Ovary (tissue), 3 donors: ENCODE measurements around the gene SEC61A2.

Experiments used
- POLR2A ChIP-seq: fragments of 450-650 bp; IDR thresholded peaks from one replicate; pipeline ENCODE4 v1.6.1; 2017; ENCODE audit warnings: antibody characterized with exemption, mild to moderate bottlenecking, moderate library complexity
- TF ChIP-seq, protein P1 (sequence below), 3 donors: fragments of 450-650 bp in 2 of 3; fragments of 200-600 bp in 1 of 3; IDR thresholded peaks; one replicate each; pipeline versions ENCODE4 v1.5.1 to v1.8.0; 2016 to 2022; ENCODE audit warnings: antibody characterized with exemption in 3 of 3, mild to moderate bottlenecking in 1 of 3
- donor health status: DM: no; HTN: no; CAD: no.

DNA sequence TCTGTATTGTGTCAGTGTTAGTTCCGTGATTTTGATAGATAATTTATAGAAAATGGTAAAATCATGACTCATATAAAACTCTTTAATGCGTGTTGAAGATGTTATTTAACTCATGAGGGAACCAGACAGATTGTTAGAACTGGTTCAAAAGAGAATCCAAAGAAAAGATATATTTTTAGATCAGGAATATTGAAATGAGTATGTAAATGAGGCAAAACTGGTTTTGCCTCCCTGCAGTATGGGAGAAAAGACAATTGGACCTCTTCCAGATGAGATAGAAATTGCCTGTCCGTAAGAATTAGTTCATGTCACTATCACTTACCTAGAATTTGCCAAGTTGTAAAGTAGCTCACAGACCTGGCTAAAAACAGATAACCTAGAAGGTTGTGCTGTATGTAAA lies 84.1 kb downstream of the SEC61A2 start:
- TF ChIP-seq, protein P1, sequence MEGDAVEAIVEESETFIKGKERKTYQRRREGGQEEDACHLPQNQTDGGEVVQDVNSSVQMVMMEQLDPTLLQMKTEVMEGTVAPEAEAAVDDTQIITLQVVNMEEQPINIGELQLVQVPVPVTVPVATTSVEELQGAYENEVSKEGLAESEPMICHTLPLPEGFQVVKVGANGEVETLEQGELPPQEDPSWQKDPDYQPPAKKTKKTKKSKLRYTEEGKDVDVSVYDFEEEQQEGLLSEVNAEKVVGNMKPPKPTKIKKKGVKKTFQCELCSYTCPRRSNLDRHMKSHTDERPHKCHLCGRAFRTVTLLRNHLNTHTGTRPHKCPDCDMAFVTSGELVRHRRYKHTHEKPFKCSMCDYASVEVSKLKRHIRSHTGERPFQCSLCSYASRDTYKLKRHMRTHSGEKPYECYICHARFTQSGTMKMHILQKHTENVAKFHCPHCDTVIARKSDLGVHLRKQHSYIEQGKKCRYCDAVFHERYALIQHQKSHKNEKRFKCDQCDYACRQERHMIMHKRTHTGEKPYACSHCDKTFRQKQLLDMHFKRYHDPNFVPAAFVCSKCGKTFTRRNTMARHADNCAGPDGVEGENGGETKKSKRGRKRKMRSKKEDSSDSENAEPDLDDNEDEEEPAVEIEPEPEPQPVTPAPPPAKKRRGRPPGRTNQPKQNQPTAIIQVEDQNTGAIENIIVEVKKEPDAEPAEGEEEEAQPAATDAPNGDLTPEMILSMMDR (IDR thresholded peaks at IDR 0.05): no peak
- no peak for TF ChIP-seq POLR2A
